BJ (cell line): ENCODE data around the gene VSX1. TPM values are rescaled to one million over a fixed set of nuclear protein-coding genes. Genes with fewer than 3 reads are reported as not detected.

Experiments
- CTCF ChIA-PET: fragments of 350-600 bp; formaldehyde crosslinking; extraction: SDS; loops from one replicate; lab custom pipeline; 2021; ENCODE audit warnings: antibody characterized with exemption, inconsistent platforms; lab: Yijun Ruan, JAX
- POLR2A ChIA-PET: fragments of 300-600 bp; sonication (Branson Sonifier 250); formaldehyde crosslinking; extraction: SDS; loops from one replicate; lab custom pipeline; 2021; ENCODE audit warnings: antibody characterized with exemption; lab: Charles Lee
- DNase-seq: peaks from one replicate; pipeline ENCODE4 v3.0.0-alpha.2; 2011; ENCODE audit warnings: low read depth
- H3K27me3 ChIP-seq: 2 replicates; pipeline ENCODE4 v1.6.0; 2011; ENCODE audit warnings: low read length; ENCODE audit not compliant: control insufficient read depth, insufficient read depth
- H3K36me3 ChIP-seq: 2 replicates; pipeline ENCODE4 v1.5.1; 2011; ENCODE audit warnings: low read length; ENCODE audit not compliant: control insufficient read depth, insufficient read depth
- H3K4me3 ChIP-seq: 2 replicates; pipeline ENCODE4 v1.5.1; 2011; ENCODE audit warnings: low read depth, mild to moderate bottlenecking, control low read depth, low read length
- CTCF ChIP-seq: IDR thresholded peaks from 2 replicates; pipeline ENCODE4 v1.5.1; 2011; ENCODE audit warnings: low read depth, mild to moderate bottlenecking, control low read depth, inconsistent platforms, low read length, moderate library complexity; ENCODE audit not compliant: insufficient read depth
- polyA plus RNA-seq: library from polyadenylated mRNA; depleted of rRNA; stranded (reverse); fragments of >200 nt; gene quantifications from 2 replicates; pipeline ENCODE4 v1.2.3, GENCODE V29; 2011; rRNA removed

The VSX1 gene
- polyA plus RNA-seq, 1 experiment: not detected

- no peak for DNase-seq
- TF ChIP-seq CTCF: no peak
- ChIA-PET POLR2A (no interaction called here), CTCF (interaction anchor here (1.3 kb wide), 1 partner anchor 35 kb away, joined by 3 read pairs; no protein-coding TSS in a partner anchor)
- Histone ChIP-seq H3K36me3 (no peaks in the 10 kb centered on the region), H3K4me3 (no peak overlapping the region), H3K27me3 (no peaks in the 10 kb centered on the region)
Observed at GRCh38 chr20:25030649-25031207, 51.2 kb downstream of the VSX1 start.

GRCh38 chr20:25030007-25030648, 51.8 kb downstream of the VSX1 start:
- no peak for TF ChIP-seq CTCF
- Histone ChIP-seq H3K36me3 (no peaks in the 10 kb centered on the region), H3K27me3 (no peaks in the 10 kb centered on the region), H3K4me3 (no peak overlapping the region)
- CTCF ChIA-PET: no interaction called here
- DNase-seq: no peak
- POLR2A ChIA-PET: no interaction called here

- no peak for TF ChIP-seq CTCF
- ChIA-PET POLR2A (no interaction called here), CTCF (no interaction called here)
- H3K4me3 ChIP-seq: no peak overlapping the region
- H3K27me3 ChIP-seq: no peaks in the 10 kb centered on the region
- H3K36me3 ChIP-seq: no peaks in the 10 kb centered on the region
- no peak for DNase-seq
Observed at GRCh38 chr20:25025986-25026605, 55.8 kb downstream of the VSX1 start.

Other genes starting within 250 kb of the VSX1 start
- gene CST7, start 132.9 kb downstream of the VSX1 start, polyA plus RNA-seq: 0.09 TPM in 1 of 2 replicates, not detected in the other
- gene APMAP, start 89.4 kb downstream of the VSX1 start, polyA plus RNA-seq: 75.8 and 76.2 TPM in 2 replicates
- gene ACSS1, start 24.0 kb downstream of the VSX1 start, polyA plus RNA-seq: 3.6 and 6.3 TPM in 2 replicates
- 53.1 and 70.8 TPM in 2 replicates for gene ENTPD6, start 113.6 kb upstream of the VSX1 start, polyA plus RNA-seq
- 45.9 and 68.8 TPM in 2 replicates for gene PYGB, start 165.9 kb upstream of the VSX1 start, polyA plus RNA-seq